Panc1 (cell line): ENCODE measurements around the gene TNFSF4. TPM values are rescaled to one million over a fixed set of nuclear protein-coding genes. Genes with fewer than 3 reads are reported as not detected.

Experiments used
- ATAC-seq: fragments of 200-7000 bp; cut with Tn5 transposase; 2 replicates; pipeline ENCODE4 v1.9.1; 2020; ENCODE audit warnings: mild to moderate bottlenecking, moderate library complexity
- BruUV-seq: library from RNA; stranded (reverse); fragments of 400-500 nt; replicated peaks from 2 replicates; lab custom pipeline; 2021; lab: Mats Ljungman, UMichigan
- CTCF ChIA-PET: fragments of 300-600 bp; sonication (Branson Sonifier 250); formaldehyde crosslinking; loops from one replicate; lab custom pipeline; 2022; ENCODE audit warnings: antibody characterized with exemption; lab: Charles Lee
- POLR2A ChIA-PET: fragments of 300-600 bp; sonication (Branson Sonifier 250); formaldehyde crosslinking; loops from one replicate; lab custom pipeline; 2022; ENCODE audit warnings: antibody characterized with exemption; lab: Charles Lee
- DNase-seq: peaks from one replicate; pipeline ENCODE4 v3.0.0-alpha.2; 2010; ENCODE audit warnings: low read depth, low spot score
- H3K27ac ChIP-seq: 2 replicates; pipeline ENCODE4 v1.5.1; 2011; ENCODE audit warnings: mild to moderate bottlenecking, low read length, inconsistent platforms
- H3K27me3 ChIP-seq: fragments of 200-500 bp; sonication (Bioruptor generic); 2 replicates; pipeline ENCODE4 v1.6.0; 2014; ENCODE audit warnings: low read length, inconsistent platforms; ENCODE audit not compliant: control insufficient read depth, insufficient read depth
- H3K36me3 ChIP-seq: fragments of 200-500 bp; sonication (Bioruptor generic); 2 replicates; pipeline ENCODE4 v1.5.1; 2014; ENCODE audit warnings: inconsistent platforms, mild to moderate bottlenecking, low read length, moderate library complexity; ENCODE audit not compliant: control insufficient read depth, insufficient read depth
- H3K4me1 ChIP-seq: 2 replicates; pipeline ENCODE4 v1.5.1; 2011; ENCODE audit warnings: inconsistent platforms, mild to moderate bottlenecking, low read length, moderate library complexity; ENCODE audit not compliant: control insufficient read depth, insufficient read depth
- H3K4me3 ChIP-seq, 2 experiments: 2 replicates each; pipeline ENCODE4 v1.5.1; 2011 to 2012; ENCODE audit warnings: low read depth in 2 of 2, low read length in 2 of 2, mild to moderate bottlenecking in 2 of 2, inconsistent platforms in 1 of 2, moderate library complexity in 1 of 2
- H3K9me3 ChIP-seq: fragments of 200-500 bp; sonication (Bioruptor generic); 2 replicates; pipeline ENCODE4 v1.5.1; 2014; ENCODE audit warnings: low read depth, mild to moderate bottlenecking, inconsistent platforms, low read length, moderate library complexity; ENCODE audit not compliant: control insufficient read depth, insufficient read depth
- CTCF ChIP-seq: fragments of 450-650 bp; IDR thresholded peaks from 2 replicates; pipeline ENCODE4 v1.5.1; 2017; ENCODE audit warnings: mild to moderate bottlenecking
- POLR2AphosphoS5 ChIP-seq: IDR thresholded peaks from 2 replicates; pipeline ENCODE4 v1.6.1; 2012; ENCODE audit warnings: mild to moderate bottlenecking, low read depth, low read length, moderate library complexity
- SIN3A ChIP-seq: IDR thresholded peaks from 2 replicates; pipeline ENCODE4 v1.6.1; 2012; ENCODE audit warnings: low read depth, mild to moderate bottlenecking, low read length, moderate library complexity, borderline replicate concordance; ENCODE audit not compliant: insufficient read depth
- TCF7L2 ChIP-seq: IDR thresholded peaks from 2 replicates; pipeline ENCODE4 v1.6.1; 2011; ENCODE audit warnings: mild to moderate bottlenecking, low read depth, low read length, inconsistent platforms
- in situ Hi-C: cut with HindIII; loops from 2 replicates; pipeline ENCODE4 v1.10.0; 2016; ENCODE audit warnings: low sequenced_read_pairs, low pct_unique_long_range_greater_than_20kb
- intact Hi-C: fragments of 100-400 bp; cut with micrococcal nuclease; formaldehyde crosslinking; loops from one replicate; pipeline ENCODE4 v1.10.0; 2022; ENCODE audit not compliant: unreplicated experiment
- total RNA-seq: library from RNA; stranded (reverse); gene quantifications from one replicate; pipeline ENCODE4 v1.2.1, GENCODE V29; 2021; ENCODE audit not compliant: unreplicated experiment
- TF ChIP-seq, protein P1 (sequence below), 2 experiments: IDR thresholded peaks; 2 replicates each; pipeline ENCODE4 v1.6.1; 2011 to 2012; ENCODE audit warnings: low read depth in 2 of 2, control low read depth in 1 of 2, low read length in 1 of 2, mild to moderate bottlenecking in 1 of 2, moderate library complexity in 1 of 2; ENCODE audit not compliant: insufficient read depth in 1 of 2

The TNFSF4 gene
- total RNA-seq, 1 experiment from 2014 or later: 0.13 TPM

DNA sequence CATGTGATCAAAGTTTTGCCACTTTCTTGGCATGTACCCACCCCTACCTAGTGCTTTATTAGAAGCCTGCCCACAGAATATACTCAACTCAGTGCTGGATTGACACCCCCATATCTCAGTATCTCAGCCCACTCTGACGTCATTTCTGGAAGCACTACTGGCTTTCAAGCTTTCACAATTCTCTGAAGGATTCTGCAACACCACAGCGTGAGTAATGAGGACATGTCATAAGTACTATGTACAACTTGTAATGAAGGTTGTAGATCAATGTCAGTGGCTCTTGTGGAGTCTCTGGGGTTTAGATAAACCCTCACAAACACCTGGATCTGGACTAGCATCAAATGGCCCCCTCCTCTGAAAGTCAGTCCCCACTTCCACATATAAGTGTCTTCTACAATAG, 57.2 kb downstream of the TNFSF4 start:
- in situ Hi-C loops (no loop called here), intact Hi-C loops (no loop called here)
- Histone ChIP-seq H3K4me1 (no peaks in the 10 kb centered on the region), H3K27ac (no peak overlapping the region), H3K9me3 (no peaks in the 10 kb centered on the region), H3K27me3 (no peaks in the 10 kb centered on the region), H3K36me3 (no peaks in the 10 kb centered on the region), H3K4me3 (no peak overlapping the region)
- DNase-seq (no peak), ATAC-seq (no peak)
- BruUV-seq: no TSS peak
- POLR2A ChIA-PET: no interaction called here
- no peak for TF ChIP-seq POLR2AphosphoS5
- TF ChIP-seq CTCF: no peak
- no peak for TF ChIP-seq TCF7L2
- TF ChIP-seq SIN3A: no peak
- TF ChIP-seq, protein P1, sequence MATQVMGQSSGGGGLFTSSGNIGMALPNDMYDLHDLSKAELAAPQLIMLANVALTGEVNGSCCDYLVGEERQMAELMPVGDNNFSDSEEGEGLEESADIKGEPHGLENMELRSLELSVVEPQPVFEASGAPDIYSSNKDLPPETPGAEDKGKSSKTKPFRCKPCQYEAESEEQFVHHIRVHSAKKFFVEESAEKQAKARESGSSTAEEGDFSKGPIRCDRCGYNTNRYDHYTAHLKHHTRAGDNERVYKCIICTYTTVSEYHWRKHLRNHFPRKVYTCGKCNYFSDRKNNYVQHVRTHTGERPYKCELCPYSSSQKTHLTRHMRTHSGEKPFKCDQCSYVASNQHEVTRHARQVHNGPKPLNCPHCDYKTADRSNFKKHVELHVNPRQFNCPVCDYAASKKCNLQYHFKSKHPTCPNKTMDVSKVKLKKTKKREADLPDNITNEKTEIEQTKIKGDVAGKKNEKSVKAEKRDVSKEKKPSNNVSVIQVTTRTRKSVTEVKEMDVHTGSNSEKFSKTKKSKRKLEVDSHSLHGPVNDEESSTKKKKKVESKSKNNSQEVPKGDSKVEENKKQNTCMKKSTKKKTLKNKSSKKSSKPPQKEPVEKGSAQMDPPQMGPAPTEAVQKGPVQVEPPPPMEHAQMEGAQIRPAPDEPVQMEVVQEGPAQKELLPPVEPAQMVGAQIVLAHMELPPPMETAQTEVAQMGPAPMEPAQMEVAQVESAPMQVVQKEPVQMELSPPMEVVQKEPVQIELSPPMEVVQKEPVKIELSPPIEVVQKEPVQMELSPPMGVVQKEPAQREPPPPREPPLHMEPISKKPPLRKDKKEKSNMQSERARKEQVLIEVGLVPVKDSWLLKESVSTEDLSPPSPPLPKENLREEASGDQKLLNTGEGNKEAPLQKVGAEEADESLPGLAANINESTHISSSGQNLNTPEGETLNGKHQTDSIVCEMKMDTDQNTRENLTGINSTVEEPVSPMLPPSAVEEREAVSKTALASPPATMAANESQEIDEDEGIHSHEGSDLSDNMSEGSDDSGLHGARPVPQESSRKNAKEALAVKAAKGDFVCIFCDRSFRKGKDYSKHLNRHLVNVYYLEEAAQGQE (IDR thresholded peaks at IDR 0.05; ENCODE audit: insufficient read depth in 1 of 2, low read depth in 2 of 2, low read length in 1 of 2): no peak
- CTCF ChIA-PET: no interaction called here

DNA sequence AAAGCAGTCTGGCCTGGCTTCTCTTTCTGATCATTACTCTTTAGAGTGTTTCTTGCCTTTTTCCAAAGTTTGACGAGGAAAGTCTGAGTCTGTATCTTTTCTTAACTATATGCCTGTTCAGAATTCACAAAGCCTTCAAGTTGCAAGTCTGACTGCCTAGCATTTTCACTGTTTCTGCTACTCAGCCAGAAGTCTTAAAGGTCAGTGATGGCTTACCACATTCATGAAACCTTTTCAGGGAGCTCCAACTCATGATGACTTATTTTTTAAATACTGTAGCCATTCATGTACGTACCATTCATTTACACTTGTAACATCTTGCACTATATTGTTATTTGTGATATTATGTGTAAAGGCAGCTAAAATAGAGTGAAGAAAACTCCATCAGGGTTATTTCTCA, 58.2 kb downstream of the TNFSF4 start:
- ATAC-seq (no peak), DNase-seq (no peak)
- ChIA-PET POLR2A (no interaction called here), CTCF (no interaction called here)
- in situ Hi-C loops (no loop called here), intact Hi-C loops (no loop called here)
- no peaks in the 10 kb centered on the region for H3K9me3 ChIP-seq
- no peaks in the 10 kb centered on the region for H3K27me3 ChIP-seq
- H3K27ac ChIP-seq: no peak overlapping the region
- no peaks in the 10 kb centered on the region for H3K4me1 ChIP-seq
- no peak overlapping the region for H3K4me3 ChIP-seq
- no peaks in the 10 kb centered on the region for H3K36me3 ChIP-seq
- TF ChIP-seq CTCF: no peak
- TF ChIP-seq POLR2AphosphoS5: no peak
- TF ChIP-seq TCF7L2: no peak
- TF ChIP-seq SIN3A: no peak
- BruUV-seq: no TSS peak
